Activated naive CD4-positive, alpha-beta T cell treated with anti-CD3 and anti-CD28 coated beads, Interleukin-2, amount 50 U/mL, for 24 hours (primary cell): Measurements from ENCODE around the gene HOXA6.

Experiments
- H3K27ac Mint-ChIP-seq: one replicate; pipeline ENCODE4 v1.8.0; 2021; ENCODE audit warnings: mild to moderate bottlenecking, mixed read lengths
- H3K27me3 Mint-ChIP-seq: one replicate; pipeline ENCODE4 v1.8.0; 2021; ENCODE audit warnings: mixed read lengths
- H3K36me3 Mint-ChIP-seq: one replicate; pipeline ENCODE4 v1.8.0; 2021; ENCODE audit warnings: mixed read lengths
- H3K4me1 Mint-ChIP-seq: one replicate; pipeline ENCODE4 v1.8.0; 2021; ENCODE audit warnings: mixed read lengths
- H3K4me3 Mint-ChIP-seq: one replicate; pipeline ENCODE4 v1.8.0; 2021; ENCODE audit warnings: mild to moderate bottlenecking, mixed read lengths
- H3K9me3 Mint-ChIP-seq: one replicate; pipeline ENCODE4 v1.8.0; 2021; ENCODE audit warnings: mixed read lengths

The HOXA6 gene

GRCh38 chr7:27121684-27122076 is 25.9 kb downstream of the HOXA6 start:
- H3K27me3 Mint-ChIP-seq = peaks cover 13% of the 10 kb centered on the region
- H3K4me1 Mint-ChIP-seq = no peaks in the 10 kb centered on the region
- no peak overlapping the region for H3K27ac Mint-ChIP-seq
- H3K9me3 Mint-ChIP-seq = no peaks in the 10 kb centered on the region
- H3K4me3 Mint-ChIP-seq = no peak overlapping the region
- H3K36me3 Mint-ChIP-seq = no peaks in the 10 kb centered on the region

- Mint-ChIP-seq H3K36me3 (no peaks in the 10 kb centered on the region), H3K27me3 (peaks cover 5% of the 10 kb centered on the region), H3K27ac (peak overlapping the region; percentile 10), H3K4me1 (no peaks in the 10 kb centered on the region), H3K4me3 (no peak overlapping the region), H3K9me3 (no peaks in the 10 kb centered on the region)
These were observed 28.1 kb downstream of the HOXA6 start for GRCh38 chr7:27119412-27119911.

- peaks cover 4% of the 10 kb centered on the region for H3K27me3 Mint-ChIP-seq
- H3K27ac Mint-ChIP-seq = no peak overlapping the region
- no peak overlapping the region for H3K4me3 Mint-ChIP-seq
- no peaks in the 10 kb centered on the region for H3K36me3 Mint-ChIP-seq
- H3K9me3 Mint-ChIP-seq = no peaks in the 10 kb centered on the region
- H3K4me1 Mint-ChIP-seq = no peaks in the 10 kb centered on the region
These were observed 29.0 kb downstream of the HOXA6 start for GRCh38 chr7:27118580-27118979.

- Mint-ChIP-seq H3K36me3 (no peaks in the 10 kb centered on the region), H3K9me3 (no peaks in the 10 kb centered on the region), H3K27ac (no peak overlapping the region), H3K4me3 (no peak overlapping the region), H3K4me1 (no peaks in the 10 kb centered on the region), H3K27me3 (peaks cover 4% of the 10 kb centered on the region)
These were observed 29.6 kb downstream of the HOXA6 start for GRCh38 chr7:27117887-27118491.

- Mint-ChIP-seq H3K36me3 (no peaks in the 10 kb centered on the region), H3K27me3 (peaks cover 4% of the 10 kb centered on the region), H3K4me3 (no peak overlapping the region), H3K9me3 (no peaks in the 10 kb centered on the region), H3K27ac (no peak overlapping the region), H3K4me1 (no peaks in the 10 kb centered on the region)
These were observed 30.4 kb downstream of the HOXA6 start for GRCh38 chr7:27116962-27117886.

- Mint-ChIP-seq H3K27ac (no peak overlapping the region), H3K9me3 (no peaks in the 10 kb centered on the region), H3K27me3 (peaks cover 4% of the 10 kb centered on the region), H3K4me1 (no peaks in the 10 kb centered on the region), H3K4me3 (no peak overlapping the region), H3K36me3 (no peaks in the 10 kb centered on the region)
These were observed 31.3 kb downstream of the HOXA6 start for GRCh38 chr7:27116031-27116961.

- no peak overlapping the region for H3K4me3 Mint-ChIP-seq
- H3K27ac Mint-ChIP-seq = no peak overlapping the region
- H3K36me3 Mint-ChIP-seq = no peaks in the 10 kb centered on the region
- peaks cover 4% of the 10 kb centered on the region for H3K27me3 Mint-ChIP-seq
- no peaks in the 10 kb centered on the region for H3K4me1 Mint-ChIP-seq
- no peaks in the 10 kb centered on the region for H3K9me3 Mint-ChIP-seq
These were observed 32.1 kb downstream of the HOXA6 start for GRCh38 chr7:27115221-27116026.

- Mint-ChIP-seq H3K4me1 (no peaks in the 10 kb centered on the region), H3K36me3 (no peaks in the 10 kb centered on the region), H3K27ac (no peak overlapping the region), H3K4me3 (no peak overlapping the region), H3K9me3 (no peaks in the 10 kb centered on the region), H3K27me3 (peaks cover 5% of the 10 kb centered on the region)
These were observed 32.7 kb downstream of the HOXA6 start for GRCh38 chr7:27114881-27115220.

GRCh38 chr7:27113991-27114769 is 33.4 kb downstream of the HOXA6 start:
- H3K4me1 Mint-ChIP-seq = no peaks in the 10 kb centered on the region
- H3K36me3 Mint-ChIP-seq = no peaks in the 10 kb centered on the region
- H3K9me3 Mint-ChIP-seq = no peaks in the 10 kb centered on the region

GRCh38 chr7:27112955-27113949 is 34.3 kb downstream of the HOXA6 start:
- H3K9me3 Mint-ChIP-seq = no peaks in the 10 kb centered on the region
- H3K4me1 Mint-ChIP-seq = no peaks in the 10 kb centered on the region
- H3K36me3 Mint-ChIP-seq = no peaks in the 10 kb centered on the region
- peaks cover 3% of the 10 kb centered on the region for H3K27me3 Mint-ChIP-seq
- H3K27ac Mint-ChIP-seq = no peak overlapping the region
- H3K4me3 Mint-ChIP-seq = no peak overlapping the region

More at GRCh38 chr7:27113991-27114769, 33.4 kb downstream of the HOXA6 start:
- Mint-ChIP-seq H3K4me3 (no peak overlapping the region), H3K27ac (no peak overlapping the region), H3K27me3 (peaks cover 5% of the 10 kb centered on the region)

GRCh38 chr7:27112361-27112760 is 35.2 kb downstream of the HOXA6 start:
- Mint-ChIP-seq H3K27ac (no peak overlapping the region), H3K27me3 (peaks cover 3% of the 10 kb centered on the region), H3K36me3 (no peaks in the 10 kb centered on the region), H3K4me3 (no peak overlapping the region), H3K9me3 (no peaks in the 10 kb centered on the region), H3K4me1 (no peaks in the 10 kb centered on the region)

- Mint-ChIP-seq H3K9me3 (no peaks in the 10 kb centered on the region), H3K27ac (no peak overlapping the region), H3K27me3 (peaks cover 3% of the 10 kb centered on the region), H3K36me3 (no peaks in the 10 kb centered on the region), H3K4me3 (no peak overlapping the region), H3K4me1 (no peaks in the 10 kb centered on the region)
These were observed 35.8 kb downstream of the HOXA6 start for GRCh38 chr7:27111751-27112277.

GRCh38 chr7:27111042-27111750 is 36.4 kb downstream of the HOXA6 start:
- H3K9me3 Mint-ChIP-seq = no peaks in the 10 kb centered on the region
- no peaks in the 10 kb centered on the region for H3K4me1 Mint-ChIP-seq
- no peak overlapping the region for H3K4me3 Mint-ChIP-seq
- no peaks in the 10 kb centered on the region for H3K36me3 Mint-ChIP-seq
- peaks cover 3% of the 10 kb centered on the region for H3K27me3 Mint-ChIP-seq
- no peak overlapping the region for H3K27ac Mint-ChIP-seq
